ENCODE results near the gene CDX1.

Gene CDX1

DNA sequence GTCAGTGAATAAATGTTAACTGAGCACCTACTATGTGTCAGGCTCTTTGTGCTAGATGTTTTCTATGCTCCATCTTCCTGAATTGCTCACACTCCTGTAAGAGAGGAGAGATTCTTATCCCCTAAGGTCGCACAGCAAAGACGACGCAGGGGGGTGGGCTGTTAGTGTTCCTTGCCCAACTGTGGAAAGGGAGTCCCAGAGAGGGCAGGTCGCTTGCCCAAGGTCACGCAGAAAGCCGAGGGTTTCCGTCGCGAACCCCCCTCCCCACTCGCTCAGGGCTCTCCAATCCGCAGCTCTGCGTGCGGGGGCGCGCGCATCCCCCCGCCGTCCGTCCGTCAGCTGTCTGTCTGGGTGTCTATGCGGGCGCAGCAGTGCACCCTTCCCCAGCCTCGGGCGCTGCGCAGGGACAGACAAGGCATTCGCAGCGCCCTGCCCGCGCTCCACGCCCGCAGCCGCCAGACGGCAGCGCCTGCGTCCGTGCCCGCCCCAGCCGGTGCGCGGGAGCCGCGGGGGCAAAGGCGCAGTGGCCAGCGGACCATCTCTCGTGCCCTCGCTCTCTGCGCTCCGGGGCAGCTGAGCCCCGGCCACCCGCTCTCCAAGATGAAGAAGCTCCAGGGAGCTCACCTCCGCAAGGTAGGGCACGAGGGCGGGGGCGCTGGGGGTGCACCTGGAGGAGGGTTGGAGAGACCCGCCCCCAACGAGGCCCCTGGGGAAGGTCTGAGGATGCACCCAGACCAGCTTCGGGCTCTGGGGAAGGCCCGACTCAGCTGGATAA, 23.3 kb downstream of the CDX1 start, which contains the start of gene SLC6A7:
TSS of gene SLC6A7 (plus strand) at position 335 of the 775 bp plus-strand sequence. CDS start at position 601, 266 bp downstream.
- Mint-ChIP-seq H3K9me3 (no peaks in the 10 kb centered on the region), H3K27me3 (ENCODE audit: low read depth) (peaks cover 47% of the 10 kb centered on the region), H3K36me3 (ENCODE audit: low read depth) (no peaks in the 10 kb centered on the region), H3K4me3 (peak within 1 kb of the TSS; percentile 24 to 50 (median 40)), H3K4me1 (peaks cover 7% of the 10 kb centered on the region), H3K27ac (no peak within 1 kb of the TSS)
- TF ChIP-seq, protein P1, sequence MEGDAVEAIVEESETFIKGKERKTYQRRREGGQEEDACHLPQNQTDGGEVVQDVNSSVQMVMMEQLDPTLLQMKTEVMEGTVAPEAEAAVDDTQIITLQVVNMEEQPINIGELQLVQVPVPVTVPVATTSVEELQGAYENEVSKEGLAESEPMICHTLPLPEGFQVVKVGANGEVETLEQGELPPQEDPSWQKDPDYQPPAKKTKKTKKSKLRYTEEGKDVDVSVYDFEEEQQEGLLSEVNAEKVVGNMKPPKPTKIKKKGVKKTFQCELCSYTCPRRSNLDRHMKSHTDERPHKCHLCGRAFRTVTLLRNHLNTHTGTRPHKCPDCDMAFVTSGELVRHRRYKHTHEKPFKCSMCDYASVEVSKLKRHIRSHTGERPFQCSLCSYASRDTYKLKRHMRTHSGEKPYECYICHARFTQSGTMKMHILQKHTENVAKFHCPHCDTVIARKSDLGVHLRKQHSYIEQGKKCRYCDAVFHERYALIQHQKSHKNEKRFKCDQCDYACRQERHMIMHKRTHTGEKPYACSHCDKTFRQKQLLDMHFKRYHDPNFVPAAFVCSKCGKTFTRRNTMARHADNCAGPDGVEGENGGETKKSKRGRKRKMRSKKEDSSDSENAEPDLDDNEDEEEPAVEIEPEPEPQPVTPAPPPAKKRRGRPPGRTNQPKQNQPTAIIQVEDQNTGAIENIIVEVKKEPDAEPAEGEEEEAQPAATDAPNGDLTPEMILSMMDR (IDR thresholded peaks at IDR 0.05; ENCODE audit: unreplicated experiment in 3 of 3) = no peak

DNA sequence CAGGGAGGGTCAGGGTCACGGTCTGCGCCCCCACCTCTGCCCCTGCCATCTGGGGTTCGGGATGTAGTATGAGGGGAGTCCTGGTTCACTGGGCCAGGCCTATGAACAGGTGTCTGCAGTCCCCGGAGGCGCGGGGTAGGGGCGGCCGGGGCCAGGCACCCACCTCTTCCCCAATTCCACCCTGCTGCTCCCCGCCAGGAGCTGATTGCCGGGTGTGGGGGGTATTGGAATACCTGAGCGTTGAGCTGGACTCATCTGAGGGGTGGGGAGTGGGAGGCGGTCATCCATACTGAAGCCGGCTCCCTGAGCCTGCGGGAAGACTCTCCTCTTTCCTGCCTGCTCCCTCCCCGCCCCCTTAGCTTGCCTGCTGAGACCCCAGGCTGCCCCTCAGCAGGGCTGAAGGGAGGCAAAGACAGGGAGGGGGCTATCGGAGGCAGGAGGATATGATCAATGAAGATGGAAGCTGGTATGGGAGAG, 24.0 kb downstream of the CDX1 start:
- H3K9me3 Mint-ChIP-seq = no peaks in the 10 kb centered on the region
- no peaks in the 10 kb centered on the region for H3K36me3 Mint-ChIP-seq (ENCODE audit: low read depth)
- TF ChIP-seq, protein P1 (IDR thresholded peaks at IDR 0.05; ENCODE audit: unreplicated experiment in 3 of 3) = no peak
- H3K4me3 Mint-ChIP-seq = peak overlapping the region in 2 of 3 experiments; percentile 19 to 40
- no peak overlapping the region for H3K27ac Mint-ChIP-seq
- H3K27me3 Mint-ChIP-seq (ENCODE audit: low read depth) = peaks cover 47% of the 10 kb centered on the region
- H3K4me1 Mint-ChIP-seq = peaks cover 7% of the 10 kb centered on the region

DNA sequence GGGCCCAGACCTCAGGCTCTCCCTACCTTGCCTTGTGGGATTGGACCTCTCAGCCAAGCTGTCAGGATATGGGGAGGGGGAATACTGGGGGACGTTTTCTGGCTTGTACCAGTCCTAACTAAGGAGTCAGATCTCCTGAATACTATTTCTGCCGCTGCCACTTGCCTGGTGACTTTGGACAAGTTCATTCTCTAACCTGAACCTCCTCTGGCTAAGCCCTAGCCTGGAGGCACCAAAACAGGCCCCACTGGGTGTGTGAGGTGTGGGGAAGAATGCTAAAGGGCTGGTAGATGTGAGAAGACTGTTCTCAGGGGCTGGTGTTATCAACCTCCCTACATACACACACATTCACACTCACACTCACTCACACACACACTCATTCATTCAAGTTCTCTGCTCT, 24.4 kb downstream of the CDX1 start:
- Mint-ChIP-seq H3K4me1 (peaks cover 7% of the 10 kb centered on the region), H3K27me3 (ENCODE audit: low read depth) (peaks cover 47% of the 10 kb centered on the region), H3K9me3 (no peaks in the 10 kb centered on the region), H3K27ac (no peak overlapping the region), H3K36me3 (ENCODE audit: low read depth) (no peaks in the 10 kb centered on the region), H3K4me3 (peak overlapping the region; percentile 19 to 40 (median 24))
- TF ChIP-seq, protein P1 (IDR thresholded peaks at IDR 0.05; ENCODE audit: unreplicated experiment in 3 of 3) = no peak

DNA sequence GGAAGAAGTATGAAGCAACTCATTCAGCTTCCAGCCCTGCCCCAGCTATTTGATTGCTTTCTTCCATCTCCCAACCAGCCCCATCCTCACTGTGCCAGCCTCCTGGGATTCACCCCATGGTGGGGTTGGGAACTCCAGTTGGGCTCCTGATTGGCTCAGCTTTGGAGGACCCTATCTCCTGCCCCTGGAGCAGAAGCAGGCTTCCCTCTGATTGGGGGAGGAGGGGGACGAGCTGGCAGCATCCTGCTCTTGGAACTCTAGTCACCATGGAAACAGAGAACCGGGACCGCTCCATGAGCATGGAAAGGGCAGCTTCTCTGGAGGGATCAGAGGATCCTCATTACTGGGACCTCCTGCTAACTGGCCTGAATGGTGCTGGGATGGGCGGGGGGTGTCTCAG, 25.9 kb downstream of the CDX1 start:
- Mint-ChIP-seq H3K36me3 (ENCODE audit: low read depth) (no peaks in the 10 kb centered on the region), H3K9me3 (no peaks in the 10 kb centered on the region), H3K27ac (no peak overlapping the region), H3K27me3 (ENCODE audit: low read depth) (peaks cover 45% of the 10 kb centered on the region), H3K4me3 (no peak overlapping the region), H3K4me1 (peaks cover 4% of the 10 kb centered on the region)
- TF ChIP-seq, protein P1 (IDR thresholded peaks at IDR 0.05; ENCODE audit: unreplicated experiment in 3 of 3) = no peak

DNA sequence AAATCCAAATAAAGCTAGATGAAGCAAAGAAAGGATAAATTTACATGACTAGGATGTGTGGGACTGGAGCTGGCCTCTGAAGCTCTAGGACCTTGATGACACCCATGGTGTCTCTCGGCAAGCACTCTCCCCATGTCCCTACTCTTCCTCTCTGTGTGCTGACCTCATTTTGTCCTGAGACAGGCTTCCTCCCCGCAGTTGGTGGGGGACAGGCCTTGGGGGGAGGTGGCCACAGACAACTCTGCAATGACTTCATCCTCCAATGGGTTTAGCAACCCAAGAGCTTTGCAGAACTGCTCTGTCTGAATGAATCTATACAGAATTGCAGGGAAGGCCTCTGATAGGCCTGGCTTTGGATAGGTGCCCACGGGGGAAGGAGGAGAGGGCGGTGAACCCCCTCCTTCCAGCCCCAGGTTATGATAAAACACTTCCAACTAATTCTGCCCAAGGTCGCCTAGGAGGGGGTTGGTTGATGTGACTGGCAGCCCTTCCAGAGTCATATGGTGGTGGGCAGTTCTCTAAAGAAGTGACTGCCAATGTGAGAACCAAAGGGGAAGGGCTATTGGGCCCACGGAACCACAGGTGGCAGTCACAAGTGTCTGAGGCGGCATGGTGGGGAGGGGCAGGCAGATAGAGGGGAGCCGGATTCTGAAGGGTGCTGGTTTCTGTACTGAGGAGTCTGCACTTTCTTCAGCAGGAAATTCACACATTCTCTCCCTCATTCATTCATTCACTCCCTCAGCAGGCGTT, 29.3 kb downstream of the CDX1 start:
- H3K4me1 Mint-ChIP-seq = no peaks in the 10 kb centered on the region
- H3K27me3 Mint-ChIP-seq (ENCODE audit: low read depth) = peaks cover 24% of the 10 kb centered on the region
- TF ChIP-seq, protein P1 (IDR thresholded peaks at IDR 0.05; ENCODE audit: unreplicated experiment in 3 of 3) = no peak
- H3K36me3 Mint-ChIP-seq (ENCODE audit: low read depth) = no peaks in the 10 kb centered on the region
- no peak overlapping the region for H3K4me3 Mint-ChIP-seq
- H3K9me3 Mint-ChIP-seq = no peaks in the 10 kb centered on the region
- peak overlapping the region in 1 of 3 experiments; percentile 57 for H3K27ac Mint-ChIP-seq
